ENCODE measurements around the gene TNNT2.

Gene TNNT2

DNA sequence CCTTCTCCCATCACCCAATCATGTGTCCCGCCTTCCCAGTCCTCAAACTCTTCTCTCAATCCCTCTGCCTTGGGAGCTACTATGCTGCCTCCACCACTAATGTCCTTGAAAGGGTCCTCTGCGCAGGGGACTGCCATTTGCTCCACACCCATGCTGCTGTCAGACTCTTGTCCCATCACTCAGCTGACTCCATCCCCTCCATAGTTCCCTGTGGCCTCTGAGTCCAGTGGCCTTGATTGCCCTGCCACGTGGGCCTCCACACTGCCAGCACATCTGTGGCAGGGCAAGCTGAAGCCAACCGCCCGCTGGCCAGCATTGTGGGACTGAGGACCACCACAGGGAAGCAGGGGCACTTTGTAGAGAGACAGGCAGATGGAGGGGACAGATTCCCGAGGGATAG is 1.3 kb upstream of the TNNT2 start:
- no peak for DNase-seq (ENCODE audit: low read depth in 1 of 2, low spot score in 1 of 2)

DNA sequence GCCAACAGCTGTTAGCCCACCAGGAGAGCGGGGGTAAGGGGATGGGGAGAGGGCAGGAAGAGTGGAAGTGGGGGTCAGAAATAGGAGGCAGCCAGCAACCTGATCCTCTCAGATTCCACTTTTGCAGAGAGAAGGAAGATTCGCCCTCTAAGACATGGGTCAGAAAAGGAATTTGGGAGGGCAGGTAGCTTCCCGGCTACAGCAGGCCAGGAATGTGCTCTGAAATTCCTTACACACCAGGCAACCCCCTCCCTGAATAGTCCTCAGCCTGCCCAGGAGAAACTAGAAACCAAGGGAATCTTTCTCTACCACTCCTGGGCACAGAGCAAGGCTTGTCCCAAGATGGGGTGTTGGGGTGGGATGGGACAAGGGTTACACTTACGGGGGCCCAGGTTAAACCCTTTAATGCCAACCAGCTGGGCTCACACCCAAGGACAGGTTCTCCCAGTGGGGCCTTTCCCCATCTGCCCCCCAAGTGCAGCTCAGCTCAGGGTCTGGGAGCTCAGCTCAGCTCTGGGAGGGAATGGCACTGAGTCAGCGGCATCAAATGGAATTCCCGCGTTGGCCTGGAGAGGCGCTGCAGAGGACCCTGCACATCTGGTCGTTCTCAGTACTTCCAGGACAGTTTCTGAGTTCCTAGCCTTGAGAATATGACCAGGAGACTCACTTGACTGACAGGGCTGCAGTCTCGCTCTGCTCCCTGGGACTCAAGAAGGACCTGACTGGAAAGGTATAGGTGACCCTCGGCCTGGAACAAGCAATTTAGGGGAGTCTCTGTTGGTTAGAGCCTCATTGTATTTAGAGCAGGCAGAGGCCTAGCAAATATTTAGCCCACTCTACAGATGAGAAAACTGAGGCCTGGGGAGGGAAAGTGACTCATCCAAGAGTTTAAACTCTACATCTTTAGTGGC is 761 bp downstream of the TNNT2 start:
- DNase-seq (ENCODE audit: low read depth in 1 of 2, low spot score in 1 of 2) = no peak

GRCh38 chr1:201376107-201376463 is 1.4 kb downstream of the TNNT2 start:
- DNase-seq (ENCODE audit: low read depth in 1 of 2, low spot score in 1 of 2) = no peak

GRCh38 chr1:201375169-201375568 is 2.3 kb downstream of the TNNT2 start:
- DNase-seq (ENCODE audit: low read depth in 1 of 2, low spot score in 1 of 2) = no peak

GRCh38 chr1:201374364-201374763 is 3.1 kb downstream of the TNNT2 start:
- no peak for DNase-seq (ENCODE audit: low read depth in 1 of 2, low spot score in 1 of 2)

GRCh38 chr1:201371792-201372191 is 5.7 kb downstream of the TNNT2 start:
- no peak for DNase-seq (ENCODE audit: low read depth in 1 of 2, low spot score in 1 of 2)

DNA sequence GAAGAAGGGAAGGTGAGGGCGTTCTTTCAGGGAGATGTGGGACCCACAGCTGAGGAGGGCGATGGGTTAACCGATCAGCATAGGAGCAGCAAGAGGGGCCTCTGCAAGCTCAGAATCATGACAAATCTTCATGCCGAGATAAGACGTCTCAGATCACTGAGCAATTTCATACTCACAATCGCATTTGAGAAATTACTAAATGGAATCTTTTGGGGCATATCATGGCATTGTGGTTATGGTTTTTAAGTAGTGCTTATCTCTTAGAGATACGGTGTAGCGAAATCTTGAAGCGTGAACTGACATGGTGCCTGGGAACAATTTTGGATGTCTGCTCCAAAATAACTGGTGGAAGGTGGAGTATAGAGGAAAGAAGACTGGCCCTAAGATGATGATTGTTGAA is 6.2 kb downstream of the TNNT2 start:
- no peak for DNase-seq (ENCODE audit: low read depth in 1 of 2, low spot score in 1 of 2)

GRCh38 chr1:201370500-201370899 is 7.0 kb downstream of the TNNT2 start:
- DNase-seq (ENCODE audit: low read depth in 1 of 2, low spot score in 1 of 2) = no peak

- no peak for DNase-seq (ENCODE audit: low read depth in 1 of 2, low spot score in 1 of 2)
These were observed 8.3 kb downstream of the TNNT2 start for GRCh38 chr1:201369209-201369608.

DNA sequence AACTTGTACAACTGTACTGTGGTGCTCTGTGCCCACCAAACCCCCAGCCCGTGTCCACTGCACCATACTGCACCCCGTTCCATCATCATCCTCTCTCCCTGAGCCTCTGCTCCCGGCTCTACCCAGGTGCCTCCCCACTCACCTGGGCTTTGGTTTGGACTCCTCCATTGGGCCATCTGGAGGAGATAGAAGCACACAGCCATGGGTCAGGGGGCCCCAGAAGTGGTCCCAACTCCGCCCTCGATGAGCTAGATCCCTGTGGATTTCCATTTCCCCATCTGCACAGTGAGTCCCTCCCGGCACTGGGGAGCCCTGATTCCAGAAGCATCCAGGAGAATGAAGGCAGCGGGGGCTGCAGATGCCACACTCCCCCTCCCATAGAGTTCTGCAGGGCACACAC is 10.8 kb downstream of the TNNT2 start:
- DNase-seq (ENCODE audit: low read depth in 1 of 2, low spot score in 1 of 2) = no peak

- DNase-seq (ENCODE audit: low read depth in 1 of 2, low spot score in 1 of 2) = no peak
These were observed 12.2 kb downstream of the TNNT2 start for GRCh38 chr1:201365251-201365650.

GRCh38 chr1:201364808-201365105 is 12.7 kb downstream of the TNNT2 start:
- no peak for DNase-seq (ENCODE audit: low read depth in 1 of 2, low spot score in 1 of 2)

- no peak for DNase-seq (ENCODE audit: low read depth in 1 of 2, low spot score in 1 of 2)
These were observed 14.0 kb downstream of the TNNT2 start for GRCh38 chr1:201363467-201363866.

DNA sequence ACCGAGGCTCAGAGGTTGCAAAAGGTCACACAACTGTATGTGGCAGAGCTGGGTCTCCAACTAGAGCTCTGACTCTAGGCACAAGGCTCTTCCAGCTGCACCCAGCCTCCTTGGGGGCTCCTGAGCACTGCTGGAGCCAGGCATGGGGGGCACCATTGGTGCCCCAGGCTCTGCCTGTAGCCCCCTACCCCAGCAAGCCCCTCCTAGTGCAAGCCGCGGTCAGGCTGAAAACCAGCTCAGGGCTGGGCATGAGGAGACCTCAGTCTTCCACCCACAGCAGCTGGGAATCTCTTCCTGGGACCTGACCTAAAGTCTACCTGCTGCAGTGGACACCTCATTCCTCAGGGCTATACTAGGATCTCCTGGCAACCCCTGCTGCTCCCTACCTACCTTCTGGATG is 14.6 kb downstream of the TNNT2 start:
- DNase-seq (ENCODE audit: low read depth in 1 of 2, low spot score in 1 of 2) = no peak

GRCh38 chr1:201361652-201362504 is 15.6 kb downstream of the TNNT2 start:
- DNase-seq (ENCODE audit: low read depth in 1 of 2, low spot score in 1 of 2) = no peak

DNA sequence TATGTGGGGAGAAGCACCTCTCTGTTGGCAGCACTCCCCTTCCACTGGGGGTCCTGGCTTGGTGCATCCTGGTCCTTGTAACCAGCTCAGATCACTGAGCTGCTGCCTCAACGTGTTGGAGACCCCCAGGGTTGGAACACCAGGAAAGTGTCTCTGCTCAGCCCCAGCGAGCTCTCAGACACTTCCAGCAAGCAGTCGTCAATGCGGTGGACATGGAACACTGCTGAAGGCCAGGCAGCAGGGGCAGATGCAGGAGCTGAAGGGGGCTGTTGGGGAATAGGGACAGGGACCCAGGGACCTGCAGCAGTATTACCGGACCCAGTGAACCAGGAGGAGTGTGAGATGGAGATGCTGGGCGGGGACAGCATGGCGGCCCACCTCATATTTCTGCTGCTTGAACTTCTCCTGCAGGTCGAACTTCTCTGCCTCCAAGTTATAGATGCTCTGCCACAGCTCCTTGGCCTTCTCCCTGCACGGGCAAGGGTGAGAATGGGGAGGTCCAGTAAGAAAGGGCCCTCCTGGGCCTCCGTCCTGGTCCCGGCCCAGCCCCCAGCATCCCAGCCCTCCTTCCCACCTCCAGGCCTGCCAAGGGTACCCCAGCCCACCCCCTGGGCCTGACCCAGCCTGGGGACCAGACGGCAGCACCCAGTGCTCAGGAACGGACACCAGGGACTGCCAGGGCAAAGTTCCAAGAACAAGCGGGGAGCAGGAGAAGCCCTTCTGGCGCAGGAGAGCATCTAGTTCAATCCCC is 16.4 kb downstream of the TNNT2 start:
- no peak for DNase-seq (ENCODE audit: low read depth in 1 of 2, low spot score in 1 of 2)

DNA sequence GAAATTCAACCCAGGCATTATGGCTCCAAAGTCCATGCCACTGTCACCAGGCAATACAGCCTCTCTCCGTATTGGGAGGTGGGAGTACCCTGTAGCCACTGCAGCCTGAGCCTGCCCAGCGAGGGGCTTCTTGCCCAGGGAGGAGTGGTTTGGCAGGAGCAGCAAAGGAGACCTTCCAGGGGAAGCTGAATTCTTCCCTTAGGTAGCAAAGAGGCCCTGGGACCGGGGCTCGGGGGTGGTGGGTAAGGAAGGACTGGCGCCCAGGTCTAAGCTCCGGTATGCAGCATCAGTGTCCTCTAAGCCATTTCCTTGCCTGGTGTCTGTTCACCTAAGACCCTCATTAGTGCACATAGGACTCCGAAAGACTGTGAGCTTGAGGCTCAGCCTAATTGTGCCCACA is 17.0 kb downstream of the TNNT2 start:
- DNase-seq (ENCODE audit: low read depth in 1 of 2, low spot score in 1 of 2) = no peak

- DNase-seq (ENCODE audit: low read depth in 1 of 2, low spot score in 1 of 2) = no peak
These were observed 17.6 kb downstream of the TNNT2 start for GRCh38 chr1:201359873-201360210.

DNA sequence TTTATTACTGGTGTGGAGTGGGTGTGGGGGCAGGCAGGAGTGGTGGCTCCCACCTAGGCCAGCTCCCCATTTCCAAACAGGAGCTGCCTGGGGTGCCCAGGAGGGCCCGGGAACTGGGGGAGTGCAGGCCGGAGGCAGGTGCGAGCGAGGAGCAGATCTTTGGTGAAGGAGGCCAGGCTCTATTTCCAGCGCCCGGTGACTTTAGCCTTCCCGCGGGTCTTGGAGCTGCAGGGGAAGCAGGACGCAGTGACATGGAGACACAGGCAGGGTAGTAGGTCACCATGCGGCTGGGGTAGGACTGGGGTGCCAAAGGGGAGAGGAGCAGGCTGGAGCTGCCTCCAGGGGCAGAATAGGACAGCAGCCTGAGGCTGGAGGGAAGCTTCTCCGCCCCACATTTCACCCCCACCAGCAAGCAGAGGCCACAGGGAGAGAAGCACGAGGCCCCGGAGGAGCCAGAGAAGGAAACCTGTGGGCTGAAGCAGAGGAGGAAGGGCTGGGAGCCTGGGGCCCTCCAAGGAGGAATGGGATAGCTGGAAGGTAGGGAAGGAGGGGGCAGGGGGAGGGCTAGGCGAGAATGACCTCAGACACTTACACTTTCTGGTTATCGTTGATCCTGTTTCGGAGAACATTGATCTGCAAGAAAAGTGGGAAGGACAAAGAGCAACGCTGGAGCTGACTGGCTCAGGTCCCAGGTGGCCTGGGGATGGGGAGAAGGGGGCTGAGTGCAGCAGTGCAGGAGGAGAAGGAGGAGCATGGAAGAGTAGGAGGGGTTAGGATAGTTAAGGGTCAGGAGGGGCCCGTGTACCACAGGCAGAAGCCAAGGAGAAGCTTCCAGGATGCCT is 18.2 kb downstream of the TNNT2 start:
- no peak for DNase-seq (ENCODE audit: low read depth in 1 of 2, low spot score in 1 of 2)

DNA sequence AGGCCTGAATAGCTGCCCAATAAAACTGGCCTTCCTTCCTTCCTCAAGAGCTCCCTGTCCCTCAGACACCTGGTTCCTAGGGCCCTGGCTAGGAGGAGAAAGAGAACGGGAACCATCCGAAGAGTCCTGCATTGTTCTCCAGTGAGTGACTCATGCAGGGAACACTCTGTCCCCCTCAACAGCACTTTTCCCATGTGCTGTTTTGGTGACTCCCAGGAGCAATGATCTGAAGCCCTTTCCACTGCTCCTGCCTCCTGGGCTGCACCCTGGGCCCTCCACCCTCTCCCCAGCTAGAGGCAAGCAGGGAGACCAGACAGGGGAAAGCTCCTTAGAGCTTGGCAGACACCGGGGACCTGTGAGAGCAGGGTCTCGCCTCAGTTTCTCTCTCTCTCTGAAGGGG is 18.9 kb downstream of the TNNT2 start:
- no peak for DNase-seq (ENCODE audit: low read depth in 1 of 2, low spot score in 1 of 2)

Measured in activated T-helper 1 cell treated with anti-CD3 and anti-CD28 coated beads, Interleukin-2, amount 50 U/mL, for 16 hours (primary cell).